ENCODE data around the gene POU2F1.
"Not testable (repeated sequence)": the region's sequence is repeated elsewhere in the genome, so short reads cannot be mapped to it uniquely, and the experiment has no call there.

The POU2F1 gene

DNA sequence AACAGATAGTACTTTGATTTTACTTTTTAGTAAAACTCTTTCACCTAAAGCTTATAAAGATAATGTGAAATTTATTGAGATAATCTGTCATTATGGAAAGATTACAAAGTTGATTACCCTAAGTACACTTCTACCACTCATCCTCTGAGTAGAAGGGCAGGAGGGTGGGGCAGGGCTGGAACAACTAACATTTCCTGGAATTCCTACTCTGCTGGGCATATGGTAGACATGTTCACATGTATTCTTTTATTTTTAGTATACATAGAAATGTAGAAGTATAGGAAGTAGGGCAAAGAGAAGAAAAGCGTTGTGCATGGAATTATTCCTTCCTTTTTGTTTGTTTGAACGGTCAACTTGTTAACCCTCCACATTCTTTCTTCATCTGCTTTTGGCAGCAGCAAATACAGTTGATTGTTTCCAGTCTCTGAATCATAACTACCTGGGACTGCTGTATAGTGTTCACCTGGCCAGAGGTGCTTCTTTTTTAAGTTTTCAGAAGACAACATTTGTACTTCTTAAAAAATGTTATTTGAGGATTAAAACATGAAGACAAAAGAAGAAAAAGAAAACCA is 85.1 kb downstream of the POU2F1 start:
- TF ChIP-seq POLR2AphosphoS5 (IDR thresholded peaks at IDR 0.05; ENCODE audit: borderline replicate concordance, low read depth, low read length) (no peak), FOXP2 (optimal IDR thresholded peaks at IDR 0.05; ENCODE audit: control extremely low read depth, extremely low read length, insufficient read depth) (no peak), EZH2 (IDR thresholded peaks at IDR 0.05) (no peak)
- H3K9ac ChIP-seq (ENCODE audit: insufficient read length) = no peak overlapping the region
- H3K27ac ChIP-seq = no peak overlapping the region
- H3K9me3 ChIP-seq (ENCODE audit: low read depth, low read length) = no peaks in the 10 kb centered on the region
- H3K36me3 ChIP-seq (ENCODE audit: insufficient read depth, low read length) = no peaks in the 10 kb centered on the region
- DNase-seq (ENCODE audit: low read depth, low spot score) = no peak
- no peak overlapping the region for H3K4me3 ChIP-seq

DNA sequence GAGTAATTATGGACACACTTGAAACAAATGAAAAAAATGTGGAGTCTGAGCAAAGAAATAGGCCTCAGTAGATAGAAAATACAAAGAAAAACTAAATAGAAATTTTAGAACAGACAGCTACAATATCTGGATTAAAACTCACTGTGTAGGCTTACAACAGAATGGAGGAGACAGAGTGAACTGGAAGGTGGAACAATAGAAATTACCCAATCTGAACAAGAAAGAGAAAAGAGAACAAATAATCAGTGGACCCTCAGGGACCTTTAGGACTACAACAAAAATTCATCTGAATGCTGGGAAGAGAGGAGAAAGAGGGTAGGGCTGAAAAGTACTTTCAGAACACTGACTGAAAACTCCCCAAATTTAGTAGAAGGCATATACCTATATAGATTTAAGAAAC is 90.0 kb downstream of the POU2F1 start:
- Histone ChIP-seq H3K27ac (no peak overlapping the region), H3K4me3 (no peak overlapping the region), H3K9ac (ENCODE audit: insufficient read length) (no peak overlapping the region), H3K9me3 (ENCODE audit: low read depth, low read length) (no peaks in the 10 kb centered on the region), H3K36me3 (ENCODE audit: insufficient read depth, low read length) (no peaks in the 10 kb centered on the region)
- DNase-seq (ENCODE audit: low read depth, low spot score) = no peak
- TF ChIP-seq EZH2 (IDR thresholded peaks at IDR 0.05) (no peak), POLR2AphosphoS5 (IDR thresholded peaks at IDR 0.05; ENCODE audit: borderline replicate concordance, low read depth, low read length) (no peak), FOXP2 (optimal IDR thresholded peaks at IDR 0.05; ENCODE audit: control extremely low read depth, extremely low read length, insufficient read depth) (no peak)

DNA sequence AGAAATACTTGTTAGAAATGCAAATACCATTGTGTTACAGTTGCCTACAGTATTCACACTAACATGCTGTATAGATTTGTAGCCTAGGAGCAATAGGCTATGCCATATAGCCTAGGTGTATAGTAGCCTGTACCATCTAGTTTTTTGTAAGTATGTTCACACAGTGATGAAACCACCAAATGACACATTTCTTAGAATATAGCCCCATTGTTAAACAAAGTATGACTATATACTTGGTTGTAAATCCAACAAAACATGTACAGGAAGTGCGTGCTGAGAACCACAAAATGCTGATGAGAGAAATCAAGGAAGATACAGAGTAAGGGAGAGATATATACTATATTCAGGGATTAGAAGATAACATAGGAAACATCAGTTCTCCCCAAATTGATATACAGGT is 92.2 kb downstream of the POU2F1 start:
- no peaks in the 10 kb centered on the region for H3K36me3 ChIP-seq (ENCODE audit: insufficient read depth, low read length)
- DNase-seq (ENCODE audit: low read depth, low spot score) = no peak
- no peak overlapping the region for H3K27ac ChIP-seq
- TF ChIP-seq EZH2 (IDR thresholded peaks at IDR 0.05) (no peak), FOXP2 (optimal IDR thresholded peaks at IDR 0.05; ENCODE audit: control extremely low read depth, extremely low read length, insufficient read depth) (no peak), POLR2AphosphoS5 (IDR thresholded peaks at IDR 0.05; ENCODE audit: borderline replicate concordance, low read depth, low read length) (no peak)
- no peak overlapping the region for H3K4me3 ChIP-seq
- H3K9ac ChIP-seq (ENCODE audit: insufficient read length) = no peak overlapping the region
- H3K9me3 ChIP-seq (ENCODE audit: low read depth, low read length) = peaks cover 6% of the 10 kb centered on the region; the same call in 1 of the 2 replicates

DNA sequence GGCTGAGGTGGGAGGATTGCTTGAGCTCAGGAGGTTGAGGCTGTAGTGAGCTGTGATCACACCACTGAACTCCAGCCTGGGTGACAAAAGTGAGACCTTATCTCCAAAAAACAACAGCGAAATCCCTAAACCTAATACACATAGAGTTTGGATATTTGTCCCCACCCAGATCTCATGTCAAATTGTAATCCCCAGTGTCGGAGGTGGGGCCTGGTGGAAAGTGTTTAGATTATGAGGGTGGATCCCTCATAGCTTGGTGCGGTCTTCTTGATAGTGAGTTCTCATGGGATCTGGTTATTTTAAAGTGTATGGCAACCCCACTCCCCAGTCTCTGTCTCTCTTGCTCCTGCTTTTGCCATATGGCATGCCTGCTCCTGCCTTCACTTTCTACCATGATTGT is 94.0 kb downstream of the POU2F1 start:
- Histone ChIP-seq H3K9me3 (ENCODE audit: low read depth, low read length) (peaks cover 6% of the 10 kb centered on the region; the same call in 1 of the 2 replicates), H3K9ac (ENCODE audit: insufficient read length) (no peak overlapping the region), H3K36me3 (ENCODE audit: insufficient read depth, low read length) (no peaks in the 10 kb centered on the region), H3K4me3 (no peak overlapping the region), H3K27ac (no peak overlapping the region)
- no peak for DNase-seq (ENCODE audit: low read depth, low spot score)
- TF ChIP-seq FOXP2 (optimal IDR thresholded peaks at IDR 0.05; ENCODE audit: control extremely low read depth, extremely low read length, insufficient read depth) = no peak
- no peak for TF ChIP-seq EZH2 (IDR thresholded peaks at IDR 0.05)
- no peak for TF ChIP-seq POLR2AphosphoS5 (IDR thresholded peaks at IDR 0.05; ENCODE audit: borderline replicate concordance, low read depth, low read length)

DNA sequence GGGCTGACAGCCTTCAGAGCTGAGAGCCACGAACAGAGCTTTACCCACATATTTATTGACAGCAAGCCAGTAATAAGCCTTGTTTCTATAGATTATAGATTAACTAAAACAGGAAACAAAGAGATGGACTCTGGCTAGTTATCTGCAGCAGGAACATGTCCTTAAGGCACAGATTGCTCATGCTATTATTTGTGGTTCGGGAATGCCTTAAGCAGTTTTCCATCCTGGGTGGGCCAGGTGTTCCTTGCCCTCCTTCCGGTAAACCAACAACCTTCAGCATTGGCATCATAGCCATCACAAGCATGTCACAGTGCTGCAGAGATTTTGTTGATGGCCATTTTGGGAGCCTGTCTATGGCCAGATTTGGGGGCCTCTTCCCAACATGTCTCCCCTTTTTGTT is 96.8 kb downstream of the POU2F1 start:
- H3K9ac ChIP-seq (ENCODE audit: insufficient read length) = no peak overlapping the region
- H3K9me3 ChIP-seq (ENCODE audit: low read depth, low read length) = peaks cover 6% of the 10 kb centered on the region; the same call in 1 of the 2 replicates
- TF ChIP-seq FOXP2 (optimal IDR thresholded peaks at IDR 0.05; ENCODE audit: control extremely low read depth, extremely low read length, insufficient read depth) (no peak), EZH2 (IDR thresholded peaks at IDR 0.05) (no peak), POLR2AphosphoS5 (IDR thresholded peaks at IDR 0.05; ENCODE audit: borderline replicate concordance, low read depth, low read length) (no peak)
- no peak for DNase-seq (ENCODE audit: low read depth, low spot score)
- H3K27ac ChIP-seq = no peak overlapping the region
- no peaks in the 10 kb centered on the region for H3K36me3 ChIP-seq (ENCODE audit: insufficient read depth, low read length)
- no peak overlapping the region for H3K4me3 ChIP-seq

DNA sequence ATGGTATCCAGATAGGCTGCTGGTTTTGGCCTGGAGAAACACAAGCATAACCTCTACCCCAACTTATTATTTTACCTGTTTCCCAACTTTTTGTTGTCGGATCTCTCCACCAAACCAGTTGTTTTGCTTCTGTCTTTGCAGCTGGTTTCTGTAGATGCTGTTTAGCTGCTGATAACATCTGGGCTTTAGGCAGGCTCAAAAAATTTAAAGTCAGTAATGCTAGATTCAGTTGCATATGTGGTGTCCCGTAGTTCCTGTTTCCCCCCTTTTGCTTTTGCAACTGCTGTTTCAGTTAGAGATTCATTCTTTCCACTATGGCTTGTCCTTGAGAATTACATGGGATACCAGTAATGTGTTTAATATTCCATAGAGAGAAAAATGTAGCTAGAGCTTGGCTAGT is 98.5 kb downstream of the POU2F1 start:
- not testable (repeated sequence) for H3K4me3 ChIP-seq; H3K27ac ChIP-seq; H3K36me3 ChIP-seq (ENCODE audit: insufficient read depth, low read length); H3K9ac ChIP-seq (ENCODE audit: insufficient read length); DNase-seq (ENCODE audit: low read depth, low spot score)
- H3K9me3 ChIP-seq (ENCODE audit: low read depth, low read length) = peaks cover 13% of the 10 kb centered on the region; the same call in 1 of the 2 replicates

DNA sequence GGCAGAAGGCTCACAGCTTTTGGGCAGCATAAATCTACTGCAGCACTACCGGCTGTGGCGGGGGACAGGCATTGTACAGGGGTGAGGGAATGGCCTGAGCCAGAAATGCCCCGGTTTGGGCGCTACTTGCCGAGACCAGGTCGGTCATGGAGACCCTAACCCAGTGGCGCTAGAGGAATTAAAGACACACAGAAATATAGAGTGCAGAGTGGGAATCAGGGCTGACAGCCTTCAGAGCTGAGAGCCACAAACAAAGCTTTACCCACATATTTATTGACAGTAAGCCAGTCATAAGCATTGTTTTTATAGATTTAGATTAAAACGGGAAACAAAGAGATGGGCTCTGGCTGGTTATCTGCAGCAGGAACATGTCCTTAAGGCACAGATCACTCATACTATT is 101.8 kb downstream of the POU2F1 start:
- H3K27ac ChIP-seq = no peak overlapping the region
- H3K9me3 ChIP-seq (ENCODE audit: low read depth, low read length) = peaks cover 7% of the 10 kb centered on the region; the same call in 1 of the 2 replicates
- no peak overlapping the region for H3K4me3 ChIP-seq
- TF ChIP-seq EZH2 (IDR thresholded peaks at IDR 0.05) (no peak), POLR2AphosphoS5 (IDR thresholded peaks at IDR 0.05; ENCODE audit: borderline replicate concordance, low read depth, low read length) (no peak), FOXP2 (optimal IDR thresholded peaks at IDR 0.05; ENCODE audit: control extremely low read depth, extremely low read length, insufficient read depth) (no peak)
- H3K36me3 ChIP-seq (ENCODE audit: insufficient read depth, low read length) = peaks cover 8% of the 10 kb centered on the region; the same call in 1 of the 2 replicates
- H3K9ac ChIP-seq (ENCODE audit: insufficient read length) = no peak overlapping the region
- DNase-seq (ENCODE audit: low read depth, low spot score) = no peak

DNA sequence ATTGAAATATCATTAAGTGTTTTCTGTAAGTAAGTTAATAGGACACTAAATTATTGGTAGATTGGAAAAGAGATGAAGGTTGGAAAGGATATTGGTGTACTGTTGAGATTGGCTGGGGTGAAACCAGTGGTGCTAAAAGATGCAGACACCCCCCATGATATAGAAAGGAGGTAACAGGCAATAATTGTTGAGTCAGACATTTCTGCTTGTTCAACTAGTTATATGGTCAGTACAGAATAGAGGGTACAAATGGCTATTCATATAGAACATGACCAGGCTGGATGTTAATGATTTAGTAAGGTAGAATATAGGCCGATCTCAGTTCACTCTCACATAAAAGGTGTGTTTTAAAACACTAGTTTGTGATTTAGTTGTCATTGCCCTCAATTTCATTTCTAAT is 104.5 kb downstream of the POU2F1 start:
- Histone ChIP-seq H3K9me3 (ENCODE audit: low read depth, low read length) (peaks cover 7% of the 10 kb centered on the region; the same call in 1 of the 2 replicates), H3K27ac (no peak overlapping the region), H3K4me3 (no peak overlapping the region), H3K36me3 (ENCODE audit: insufficient read depth, low read length) (peaks cover 8% of the 10 kb centered on the region; the same call in 1 of the 2 replicates), H3K9ac (ENCODE audit: insufficient read length) (no peak overlapping the region)
- no peak for DNase-seq (ENCODE audit: low read depth, low spot score)
- TF ChIP-seq POLR2AphosphoS5 (IDR thresholded peaks at IDR 0.05; ENCODE audit: borderline replicate concordance, low read depth, low read length) (no peak), EZH2 (IDR thresholded peaks at IDR 0.05) (no peak), FOXP2 (optimal IDR thresholded peaks at IDR 0.05; ENCODE audit: control extremely low read depth, extremely low read length, insufficient read depth) (no peak)

DNA sequence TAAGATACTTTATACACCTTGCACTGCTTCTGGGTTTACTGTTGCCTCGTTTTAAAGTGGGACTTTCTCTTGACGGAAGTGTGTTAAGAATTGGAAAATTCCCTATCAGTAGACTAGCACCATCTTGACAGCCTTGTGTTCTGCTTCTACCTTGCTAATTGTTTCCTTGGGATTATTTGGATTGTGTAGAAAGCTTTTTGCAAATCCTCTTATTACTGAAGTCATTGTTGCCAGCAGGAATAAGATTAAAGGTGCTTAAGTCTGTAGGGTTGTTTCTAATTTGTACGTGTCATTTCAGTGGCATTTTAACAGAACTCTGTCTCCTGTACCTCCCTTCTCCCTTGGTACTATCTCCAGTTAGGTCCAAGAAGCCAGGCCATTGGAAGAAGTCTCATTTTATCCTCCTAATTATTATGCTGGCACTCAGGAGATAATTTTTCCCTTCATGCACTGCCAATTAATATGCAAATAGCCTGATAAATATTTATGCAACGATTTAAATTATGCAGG is 107.7 kb downstream of the POU2F1 start:
- H3K36me3 ChIP-seq (ENCODE audit: insufficient read depth, low read length) = peaks cover 8% of the 10 kb centered on the region; the same call in 1 of the 2 replicates
- peak overlapping the region; percentile 62 for H3K4me3 ChIP-seq
- peak overlapping the region; percentile 60; the same call in 1 of the 2 replicates for H3K27ac ChIP-seq
- no peak overlapping the region for H3K9ac ChIP-seq (ENCODE audit: insufficient read length)
- H3K9me3 ChIP-seq (ENCODE audit: low read depth, low read length) = 0 out of 2 replicates have a peak, but pooled peaks cover under 1% of the 10 kb centered on the region
- DNase-seq (ENCODE audit: low read depth, low spot score) = no peak
- no peak for TF ChIP-seq FOXP2 (optimal IDR thresholded peaks at IDR 0.05; ENCODE audit: control extremely low read depth, extremely low read length, insufficient read depth)
- TF ChIP-seq POLR2AphosphoS5 (IDR thresholded peaks at IDR 0.05; ENCODE audit: borderline replicate concordance, low read depth, low read length) = no peak
- TF ChIP-seq EZH2 (IDR thresholded peaks at IDR 0.05) = no peak

Measured in SK-N-MC (cell line).